Measurements from ENCODE around the gene ZSCAN12.

The ZSCAN12 gene

DNA sequence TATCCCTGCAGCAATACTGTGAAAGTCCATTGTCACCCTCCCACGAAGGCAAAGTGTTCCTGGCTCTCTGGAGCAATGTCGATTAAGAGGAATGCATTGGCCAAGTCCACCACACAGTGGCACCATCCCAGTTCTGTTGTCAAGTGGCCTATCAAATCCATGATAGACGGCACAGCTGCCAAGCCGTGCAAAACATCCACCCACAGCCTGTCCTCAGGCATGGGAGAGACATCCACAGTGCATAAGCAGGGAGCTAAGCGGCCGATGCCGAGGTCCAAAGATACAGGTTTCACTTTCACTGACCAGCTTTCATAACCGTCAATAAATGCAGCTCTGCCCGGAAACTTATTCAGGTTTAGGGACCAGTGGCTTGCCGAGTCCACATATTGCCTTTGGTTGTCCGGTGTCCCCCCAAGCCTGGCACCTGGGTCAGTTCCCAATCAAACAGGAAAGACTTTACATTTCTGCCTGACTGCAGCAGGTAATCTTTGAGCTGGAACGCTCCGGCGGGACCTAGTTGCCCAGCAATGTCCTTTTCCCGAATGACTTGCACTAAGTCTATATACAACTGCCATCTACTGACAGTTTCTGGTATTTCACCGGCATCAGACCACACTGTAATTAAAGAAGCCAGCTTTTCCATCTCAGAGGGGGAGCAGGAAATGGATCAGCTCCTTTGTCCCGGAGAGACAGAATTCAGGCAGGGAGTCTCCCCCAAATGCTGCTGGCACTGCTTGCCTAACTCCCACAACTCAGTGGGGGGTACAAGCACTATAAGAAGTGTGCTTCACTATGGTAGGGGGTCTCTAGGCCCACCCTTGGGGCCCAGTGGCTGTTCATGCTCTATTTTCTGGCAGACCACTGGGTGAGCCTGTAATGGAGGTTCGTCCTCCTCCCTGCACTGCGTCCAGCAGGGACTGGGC, 43.5 kb downstream of the ZSCAN12 start:
- no peak for TF ChIP-seq CEBPB (IDR thresholded peaks at IDR 0.05)
- TF ChIP-seq NFIC (IDR thresholded peaks at IDR 0.05), result no peak
- TF ChIP-seq ZBTB7A (IDR thresholded peaks at IDR 0.05; ENCODE audit: low read depth), result peak; percentile 74; the same call in 1 of the 2 replicates
- peak; percentile 81 for TF ChIP-seq RAD21 (IDR thresholded peaks at IDR 0.05; ENCODE audit: low read depth)
- peak; percentile 43 for TF ChIP-seq TEAD4 (IDR thresholded peaks at IDR 0.05)

DNA sequence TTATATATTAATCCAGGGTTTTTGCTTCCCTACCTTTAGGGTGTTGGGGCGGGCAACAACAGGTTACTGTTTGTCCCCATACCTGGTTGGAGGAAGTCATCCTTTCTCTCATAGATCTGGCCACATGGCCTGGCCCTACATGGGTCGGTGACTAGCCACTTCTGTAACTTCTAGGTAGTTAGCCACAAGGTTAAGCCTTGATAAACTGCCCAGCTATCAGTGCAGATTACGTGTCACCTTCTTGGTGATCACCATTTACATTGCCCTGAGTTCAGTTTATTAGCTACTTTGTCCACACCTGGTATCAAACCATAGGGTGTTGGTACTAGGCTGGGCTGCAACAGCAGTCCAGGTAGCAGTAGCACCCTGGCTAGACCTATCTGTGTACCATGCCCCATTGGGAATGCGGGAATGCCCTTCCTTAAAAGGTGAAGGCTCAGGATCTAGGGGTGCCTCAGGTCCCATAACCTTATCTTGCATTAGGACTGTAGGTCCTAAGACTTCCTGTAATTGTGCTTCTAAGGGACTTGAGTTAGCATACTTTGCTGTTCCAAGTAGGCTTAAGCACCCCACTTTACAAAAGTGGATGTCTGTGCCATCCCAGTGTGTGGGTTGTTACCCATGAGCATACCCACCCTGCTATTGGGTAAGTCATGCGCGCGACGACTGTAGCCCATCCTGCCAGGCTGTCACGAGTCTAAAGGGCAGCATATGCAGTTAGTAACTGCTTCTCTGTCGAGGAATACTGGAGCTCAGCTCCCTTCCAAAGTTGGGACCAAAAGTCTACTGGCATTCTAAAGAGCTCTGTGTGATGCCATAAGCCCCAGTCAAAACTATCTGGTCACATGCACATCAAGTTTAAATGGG, 44.6 kb downstream of the ZSCAN12 start:
- no peak for TF ChIP-seq TAF1 (IDR thresholded peaks at IDR 0.05; ENCODE audit: low read depth)
- TF ChIP-seq EGR1 (IDR thresholded peaks at IDR 0.05), result no peak
- no peak for TF ChIP-seq USF1 (IDR thresholded peaks at IDR 0.05)
- no peak for TF ChIP-seq TCF12 (IDR thresholded peaks at IDR 0.05; ENCODE audit: low read depth)
- no peak for TF ChIP-seq YY1 (IDR thresholded peaks at IDR 0.05; ENCODE audit: low read depth)
- TF ChIP-seq RAD21 (IDR thresholded peaks at IDR 0.05; ENCODE audit: low read depth), result no peak
- no peak for TF ChIP-seq EP300 (IDR thresholded peaks at IDR 0.05; ENCODE audit: borderline replicate concordance)

- TF ChIP-seq, protein P1, sequence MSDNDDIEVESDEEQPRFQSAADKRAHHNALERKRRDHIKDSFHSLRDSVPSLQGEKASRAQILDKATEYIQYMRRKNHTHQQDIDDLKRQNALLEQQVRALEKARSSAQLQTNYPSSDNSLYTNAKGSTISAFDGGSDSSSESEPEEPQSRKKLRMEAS (IDR thresholded peaks at IDR 0.05), result peak; percentile 77
- TF ChIP-seq, protein P2, sequence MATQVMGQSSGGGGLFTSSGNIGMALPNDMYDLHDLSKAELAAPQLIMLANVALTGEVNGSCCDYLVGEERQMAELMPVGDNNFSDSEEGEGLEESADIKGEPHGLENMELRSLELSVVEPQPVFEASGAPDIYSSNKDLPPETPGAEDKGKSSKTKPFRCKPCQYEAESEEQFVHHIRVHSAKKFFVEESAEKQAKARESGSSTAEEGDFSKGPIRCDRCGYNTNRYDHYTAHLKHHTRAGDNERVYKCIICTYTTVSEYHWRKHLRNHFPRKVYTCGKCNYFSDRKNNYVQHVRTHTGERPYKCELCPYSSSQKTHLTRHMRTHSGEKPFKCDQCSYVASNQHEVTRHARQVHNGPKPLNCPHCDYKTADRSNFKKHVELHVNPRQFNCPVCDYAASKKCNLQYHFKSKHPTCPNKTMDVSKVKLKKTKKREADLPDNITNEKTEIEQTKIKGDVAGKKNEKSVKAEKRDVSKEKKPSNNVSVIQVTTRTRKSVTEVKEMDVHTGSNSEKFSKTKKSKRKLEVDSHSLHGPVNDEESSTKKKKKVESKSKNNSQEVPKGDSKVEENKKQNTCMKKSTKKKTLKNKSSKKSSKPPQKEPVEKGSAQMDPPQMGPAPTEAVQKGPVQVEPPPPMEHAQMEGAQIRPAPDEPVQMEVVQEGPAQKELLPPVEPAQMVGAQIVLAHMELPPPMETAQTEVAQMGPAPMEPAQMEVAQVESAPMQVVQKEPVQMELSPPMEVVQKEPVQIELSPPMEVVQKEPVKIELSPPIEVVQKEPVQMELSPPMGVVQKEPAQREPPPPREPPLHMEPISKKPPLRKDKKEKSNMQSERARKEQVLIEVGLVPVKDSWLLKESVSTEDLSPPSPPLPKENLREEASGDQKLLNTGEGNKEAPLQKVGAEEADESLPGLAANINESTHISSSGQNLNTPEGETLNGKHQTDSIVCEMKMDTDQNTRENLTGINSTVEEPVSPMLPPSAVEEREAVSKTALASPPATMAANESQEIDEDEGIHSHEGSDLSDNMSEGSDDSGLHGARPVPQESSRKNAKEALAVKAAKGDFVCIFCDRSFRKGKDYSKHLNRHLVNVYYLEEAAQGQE (IDR thresholded peaks at IDR 0.05; ENCODE audit: low read depth), result no peak
- TF ChIP-seq YY1 (IDR thresholded peaks at IDR 0.05; ENCODE audit: low read depth) (peak; percentile 83), EGR1 (IDR thresholded peaks at IDR 0.05) (no peak), RAD21 (IDR thresholded peaks at IDR 0.05; ENCODE audit: low read depth) (no peak), USF1 (IDR thresholded peaks at IDR 0.05) (0 out of 2 replicates have a peak, but pooled peaks have one; percentile 8), CREB1 (IDR thresholded peaks at IDR 0.05; ENCODE audit: low read depth) (peak; percentile 49; the same call in 1 of the 2 replicates), TCF12 (IDR thresholded peaks at IDR 0.05; ENCODE audit: low read depth) (peak; percentile 78), CEBPB (IDR thresholded peaks at IDR 0.05) (peak; percentile 17; the same call in 1 of the 2 replicates), FOXM1 (IDR thresholded peaks at IDR 0.05; ENCODE audit: borderline replicate concordance, low read depth) (no peak), TEAD4 (IDR thresholded peaks at IDR 0.05) (peak; percentile 84), ZBTB7A (IDR thresholded peaks at IDR 0.05; ENCODE audit: low read depth) (no peak), NFIC (IDR thresholded peaks at IDR 0.05) (peak; percentile 98), TAF1 (IDR thresholded peaks at IDR 0.05; ENCODE audit: low read depth) (no peak), EP300 (IDR thresholded peaks at IDR 0.05; ENCODE audit: borderline replicate concordance) (peak; percentile 69; the same call in 1 of the 2 replicates)
These were observed 45.4 kb downstream of the ZSCAN12 start for GRCh38 chr6:28353981-28354676.

GRCh38 chr6:28353356-28353755, 46.2 kb downstream of the ZSCAN12 start:
- TF ChIP-seq, protein P2 (IDR thresholded peaks at IDR 0.05; ENCODE audit: low read depth), result no peak
- TF ChIP-seq NFIC (IDR thresholded peaks at IDR 0.05) (no peak), EP300 (IDR thresholded peaks at IDR 0.05; ENCODE audit: borderline replicate concordance) (no peak), TEAD4 (IDR thresholded peaks at IDR 0.05) (no peak)

DNA sequence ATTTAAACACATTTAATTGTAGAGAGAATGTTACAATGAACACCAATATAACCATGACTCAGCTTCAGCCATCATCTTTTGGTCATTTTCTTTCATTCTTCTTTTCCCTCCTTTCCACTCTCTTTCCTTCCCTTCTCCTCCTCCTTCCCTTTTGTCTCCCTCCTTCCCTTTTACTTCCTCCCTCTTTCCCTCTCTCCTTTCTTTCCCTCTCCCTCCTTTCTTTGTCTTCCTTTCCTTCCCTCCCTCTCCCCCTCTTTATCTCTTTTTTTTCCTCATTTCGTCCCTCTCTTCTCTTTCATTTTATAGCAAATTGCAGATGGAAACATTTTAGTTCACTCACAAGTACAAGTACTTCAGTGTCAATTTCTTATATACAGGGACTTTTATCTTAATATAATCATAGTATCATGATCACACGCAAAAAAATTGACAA, 48.0 kb downstream of the ZSCAN12 start:
- TF ChIP-seq FOXM1 (IDR thresholded peaks at IDR 0.05; ENCODE audit: borderline replicate concordance, low read depth), result no peak

All from Ishikawa (cell line).